Ovary (tissue), 3 donors: ENCODE measurements around the gene KIF5A.
"Not testable (repeated sequence)": the region's sequence is repeated elsewhere in the genome, so short reads cannot be mapped to it uniquely, and the experiment has no call there.

Experiments used
- CTCF ChIP-seq, 3 donors: fragments of 450-650 bp in 2 of 3; fragments of 200-600 bp in 1 of 3; IDR thresholded peaks; one replicate each; pipeline versions ENCODE4 v1.5.1 to v1.8.0; 2016 to 2022; ENCODE audit warnings: antibody characterized with exemption in 3 of 3, mild to moderate bottlenecking in 1 of 3
- EP300 ChIP-seq: sonication (generic); formaldehyde crosslinking; IDR thresholded peaks from one replicate; pipeline ENCODE4 v1.6.1; 2017; ENCODE audit warnings: antibody characterized with exemption
- POLR2A ChIP-seq: fragments of 450-650 bp; IDR thresholded peaks from one replicate; pipeline ENCODE4 v1.6.1; 2017; ENCODE audit warnings: antibody characterized with exemption, mild to moderate bottlenecking, moderate library complexity
- donor health status: DM: no; HTN: no; CAD: no.

DNA sequence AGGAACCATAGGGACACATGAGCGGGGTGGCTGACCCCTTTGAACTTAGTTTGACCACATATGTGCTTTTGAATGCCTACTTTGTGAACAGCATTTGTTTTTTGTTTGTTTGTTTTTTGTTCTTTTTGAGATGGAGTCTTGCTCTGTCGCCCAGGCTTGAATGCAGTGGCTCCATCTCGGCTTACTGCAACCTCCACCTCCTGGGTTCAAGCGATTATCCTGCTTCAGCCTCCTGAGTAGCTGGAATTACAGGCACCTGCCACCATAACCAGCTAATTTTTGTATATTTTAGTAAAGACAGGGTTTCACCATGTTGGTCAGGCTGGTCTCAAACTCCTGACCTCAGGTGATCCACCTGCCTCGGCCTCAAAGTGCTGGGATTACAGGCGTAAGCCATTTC is 68.6 kb downstream of the KIF5A start:
- not testable (repeated sequence) for TF ChIP-seq CTCF (IDR thresholded peaks at IDR 0.05); POLR2A; EP300
